ENCODE results near the gene FNDC7. TPM values are rescaled to one million over a fixed set of nuclear protein-coding genes. Genes with fewer than 3 reads are reported as not detected.

The FNDC7 gene
- total and polyA plus RNA-seq, 7 donors: not detected

GRCh38 chr1:108686614-108687313 is 25.9 kb upstream of the FNDC7 start:
- no peaks in the 10 kb centered on the region for H3K27me3 ChIP-seq
- H3K36me3 ChIP-seq: no peaks in the 10 kb centered on the region
- H3K4me1 ChIP-seq: peaks cover 0 to 9% (median 7%) of the 10 kb centered on the region in 4 donors
- no peak overlapping the region for H3K27ac ChIP-seq
- H3K9me3 ChIP-seq: no peaks in the 10 kb centered on the region
- no peak for TF ChIP-seq POLR2A (IDR thresholded peaks at IDR 0.05)
- no peak for TF ChIP-seq POLR2AphosphoS5 (IDR thresholded peaks at IDR 0.05)
- no peak for TF ChIP-seq CTCF (IDR thresholded peaks at IDR 0.05)
- no peak for TF ChIP-seq EP300 (IDR thresholded peaks at IDR 0.05)
- intact Hi-C loops (cut with DNase I): no loop called here
- 50 to 69% methylated on average over 2 of the region's 2 CpGs for WGBS, 2 donors
- DNase-seq: no peak
- H3K4me3 ChIP-seq: no peak overlapping the region

DNA sequence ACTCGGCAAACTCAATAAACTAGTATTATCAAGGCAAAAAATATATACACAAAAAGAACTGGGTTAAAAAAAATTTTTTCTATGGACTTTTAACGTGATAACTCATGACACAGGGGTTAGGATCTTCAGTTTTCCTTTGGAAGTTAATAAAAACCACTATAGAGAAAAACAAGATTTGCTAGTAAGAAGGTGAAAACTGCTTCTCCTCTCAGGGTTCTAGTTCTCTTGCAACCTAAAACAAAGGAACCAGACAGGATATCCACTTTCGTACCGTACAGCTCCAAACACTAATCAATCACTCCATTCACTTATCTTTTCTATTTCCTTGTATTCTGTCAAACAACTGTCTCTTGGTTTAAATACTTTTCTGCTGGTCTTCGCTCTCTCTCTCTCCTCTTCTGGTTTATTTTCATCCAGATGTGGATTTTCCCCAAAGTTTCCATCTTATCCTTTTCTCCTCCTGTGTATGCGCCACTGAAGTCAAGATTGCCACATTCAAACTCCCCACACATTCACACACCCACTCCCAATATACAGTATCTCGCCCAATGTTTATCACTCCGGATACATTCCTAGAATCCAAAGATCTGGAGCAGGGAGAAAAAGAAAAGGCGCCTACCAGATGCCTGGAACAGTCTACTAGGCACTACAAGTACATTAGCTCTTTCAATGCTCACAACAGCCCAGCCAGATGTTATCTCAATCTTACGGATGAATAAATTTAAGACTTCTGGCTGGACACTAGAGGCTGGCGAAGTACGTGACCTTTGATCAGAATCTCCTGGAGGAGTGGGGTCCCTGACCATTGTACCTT is 21.4 kb upstream of the FNDC7 start:
- Histone ChIP-seq H3K9me3 (no peaks in the 10 kb centered on the region), H3K4me1 (peaks cover 0 to 35% (median 33%) of the 10 kb centered on the region in 4 donors), H3K27me3 (no peaks in the 10 kb centered on the region), H3K27ac (peak overlapping the region; percentile 96 to 98 (median 97)), H3K4me3 (peak overlapping the region; percentile 84 to 88 (median 86)), H3K36me3 (peaks cover 0 to 10% (median 5%) of the 10 kb centered on the region in 4 donors)
- 10 to 15% methylated on average over 12 of the region's 12 CpGs for WGBS, 2 donors
- TF ChIP-seq CTCF (IDR thresholded peaks at IDR 0.05) (no peak), POLR2A (IDR thresholded peaks at IDR 0.05) (no peak), EP300 (IDR thresholded peaks at IDR 0.05) (no peak), POLR2AphosphoS5 (IDR thresholded peaks at IDR 0.05) (no peak)
- intact Hi-C loops (cut with DNase I): loop anchor here (2.0 to 10.0 kb wide), 2 partner anchors 129 to 203 kb away; no protein-coding TSS in a partner anchor
- no peak for DNase-seq

GRCh38 chr1:108691942-108692723 is 20.6 kb upstream of the FNDC7 start, which contains the start of gene PRPF38B:
Gene PRPF38B (plus strand): TSS chr1:108692310. CDS start chr1:108692592, 282 bp downstream.
- Histone ChIP-seq H3K4me3 (peak within 1 kb of the TSS; percentile 84 to 88 (median 86)), H3K36me3 (peaks cover 4 to 18% (median 13%) of the 10 kb centered on the region in 4 donors), H3K27ac (peak within 1 kb of the TSS; percentile 96 to 98 (median 97)), H3K27me3 (no peaks in the 10 kb centered on the region), H3K4me1 (peaks cover 0 to 35% (median 33%) of the 10 kb centered on the region in 4 donors), H3K9me3 (no peaks in the 10 kb centered on the region)
- peak; percentile 97 for DNase-seq
- intact Hi-C loops (cut with DNase I): loop anchor here (1.0 to 10.0 kb wide), 3 partner anchors 55 to 203 kb away; no protein-coding TSS in a partner anchor
- TF ChIP-seq CTCF (IDR thresholded peaks at IDR 0.05) (no peak), POLR2AphosphoS5 (IDR thresholded peaks at IDR 0.05) (peak; percentile 95 to 99 (median 97)), POLR2A (IDR thresholded peaks at IDR 0.05) (peak; percentile 91 to 94)
- WGBS, 2 donors: 0% methylated on average over 59 of the region's 59 CpGs
